ENCODE data around the gene TRPC4. TPM values are rescaled to one million over a fixed set of nuclear protein-coding genes. Genes with fewer than 3 reads are reported as not detected.

Gene TRPC4
- total RNA-seq, 1 experiment from 2014 or later: 8.0 TPM

GRCh38 chr13:37666036-37666435 is 203.5 kb downstream of the TRPC4 start:
- ATAC-seq (no peak), DNase-seq (ENCODE audit: low spot score) (no peak)
- Mint-ChIP-seq H3K9me3 (peaks cover 4% of the 10 kb centered on the region; the same call in 1 of the 2 replicates), H3K4me1 (peaks cover 24% of the 10 kb centered on the region), H3K27ac (no peak overlapping the region), H3K27me3 (ENCODE audit: low read depth) (no peaks in the 10 kb centered on the region), H3K36me3 (peaks cover 2% of the 10 kb centered on the region; the same call in 1 of the 2 replicates), H3K4me3 (no peak overlapping the region)
- POLR2A ChIA-PET: no interaction called here
- CTCF ChIA-PET: interaction anchor here (1.3 kb wide), 1 partner anchor 204 kb away, joined by 4 read pairs; the partner anchor contains the start of gene TRPC4
- TF ChIP-seq CREM (CRISPR knock-in tag; IDR thresholded peaks at IDR 0.05) (no peak), ERG (CRISPR knock-in tag; IDR thresholded peaks at IDR 0.05) (no peak), ZSCAN18 (CRISPR knock-in tag; IDR thresholded peaks at IDR 0.05) (no peak), ZNF121 (CRISPR knock-in tag; IDR thresholded peaks at IDR 0.05) (no peak), RELA (CRISPR knock-in tag; IDR thresholded peaks at IDR 0.05; ENCODE audit: borderline replicate concordance) (no peak), SOX15 (CRISPR knock-in tag; IDR thresholded peaks at IDR 0.05) (no peak), FOXP1 (CRISPR knock-in tag; IDR thresholded peaks at IDR 0.05; ENCODE audit: borderline replicate concordance) (no peak), PRDM15 (CRISPR knock-in tag; IDR thresholded peaks at IDR 0.05) (no peak), NR1H2 (CRISPR knock-in tag; IDR thresholded peaks at IDR 0.05) (no peak), ETV6 (CRISPR knock-in tag; IDR thresholded peaks at IDR 0.05) (no peak), CREB1 (CRISPR knock-in tag; IDR thresholded peaks at IDR 0.05) (no peak), ATF2 (CRISPR knock-in tag; IDR thresholded peaks at IDR 0.05; ENCODE audit: borderline replicate concordance, low read depth) (no peak), PREB (CRISPR knock-in tag; IDR thresholded peaks at IDR 0.05; ENCODE audit: borderline replicate concordance) (no peak), ZNF532 (CRISPR knock-in tag; IDR thresholded peaks at IDR 0.05; ENCODE audit: borderline replicate concordance) (no peak), ATF3 (CRISPR knock-in tag; conservative IDR thresholded peaks at IDR 0.05) (no peak), ZNF232 (CRISPR knock-in tag; IDR thresholded peaks at IDR 0.05) (no peak), AFF4 (CRISPR knock-in tag; IDR thresholded peaks at IDR 0.05; ENCODE audit: borderline replicate concordance) (no peak)

Data from WTC11 (cell line).